Keratinocyte (primary cell): ENCODE data around the gene APMAP.

ENCODE experiments used
- CTCF ChIP-seq, 3 experiments: IDR thresholded peaks in 1 of 3; conservative IDR thresholded peaks in 1 of 3; optimal IDR thresholded peaks in 1 of 3; 2 replicates in 2 of 3; 3 replicates in 1 of 3; pipeline versions ENCODE3 to v1.5.1; 2011; ENCODE audit warnings: low read length in 3 of 3, mild to moderate bottlenecking in 3 of 3, moderate library complexity in 2 of 3, control low read depth in 1 of 3, inconsistent platforms in 1 of 3; ENCODE audit not compliant: insufficient read depth in 2 of 3; ENCODE audit errors: extremely low read depth in 1 of 3
- EZH2 ChIP-seq: IDR thresholded peaks from one replicate; pipeline ENCODE4 v1.6.1; 2012; ENCODE audit warnings: inconsistent platforms, mild to moderate bottlenecking, low read length, moderate library complexity

- TF ChIP-seq CTCF (optimal IDR thresholded peaks at IDR 0.05 in 1 of 3, IDR thresholded peaks at IDR 0.05 in 1 of 3, conservative IDR thresholded peaks at IDR 0.05 in 1 of 3; ENCODE audit: extremely low read depth in 1 of 3, insufficient read depth in 2 of 3, low read length in 3 of 3) (no peak), EZH2 (no peak)
Measured at GRCh38 chr20:24984961-24985640, 7.5 kb downstream of the APMAP start.
